HFFc6 (cell line): ENCODE results near the gene KANSL1. TPM values are rescaled to one million over a fixed set of nuclear protein-coding genes. Genes with fewer than 3 reads are reported as not detected.

Experiments used
- DNase-seq: peaks from one replicate; pipeline ENCODE4 v3.0.0-alpha.2; 2018
- H3K27ac Mint-ChIP-seq: 2 replicates; pipeline ENCODE4 v1.8.0; 2020; ENCODE audit warnings: mild to moderate bottlenecking, mixed read lengths
- H3K27me3 Mint-ChIP-seq: 2 replicates; pipeline ENCODE4 v1.8.0; 2021; ENCODE audit warnings: mild to moderate bottlenecking, moderate library complexity, mixed read lengths; ENCODE audit not compliant: insufficient read depth
- H3K36me3 Mint-ChIP-seq: 2 replicates; pipeline ENCODE4 v1.8.0; 2021; ENCODE audit warnings: low read depth, mixed read lengths
- H3K4me1 Mint-ChIP-seq: 2 replicates; pipeline ENCODE4 v1.8.0; 2020; ENCODE audit warnings: low read depth, mixed read lengths
- H3K4me3 Mint-ChIP-seq: 2 replicates; pipeline ENCODE4 v1.8.0; 2020; ENCODE audit warnings: mild to moderate bottlenecking, moderate library complexity, mixed read lengths
- H3K9me3 Mint-ChIP-seq: 2 replicates; pipeline ENCODE4 v1.8.0; 2020; ENCODE audit warnings: mild to moderate bottlenecking, mixed read lengths
- total RNA-seq, 6 experiments: library from RNA; stranded (reverse); fragmentation: NEBNext Ultra II Directional; extraction: Animal tissue kit (Norgen Biotek cat#: 25700); gene quantifications; 2 replicates in 1 of 6; 3 replicates in 5 of 6; pipeline ENCODE4 v1.2.3, GENCODE V29; 2021
- TF ChIP-seq, protein P1 (sequence below): fragments of 200-600 bp; sonication (generic); IDR thresholded peaks from 2 replicates; pipeline ENCODE4 v1.5.0; 2021; ENCODE audit warnings: antibody characterized with exemption, mild to moderate bottlenecking

Gene KANSL1
- total RNA-seq, 6 experiments from 2014 or later, result 23.8 to 33.0 (median 27.7) TPM

DNA sequence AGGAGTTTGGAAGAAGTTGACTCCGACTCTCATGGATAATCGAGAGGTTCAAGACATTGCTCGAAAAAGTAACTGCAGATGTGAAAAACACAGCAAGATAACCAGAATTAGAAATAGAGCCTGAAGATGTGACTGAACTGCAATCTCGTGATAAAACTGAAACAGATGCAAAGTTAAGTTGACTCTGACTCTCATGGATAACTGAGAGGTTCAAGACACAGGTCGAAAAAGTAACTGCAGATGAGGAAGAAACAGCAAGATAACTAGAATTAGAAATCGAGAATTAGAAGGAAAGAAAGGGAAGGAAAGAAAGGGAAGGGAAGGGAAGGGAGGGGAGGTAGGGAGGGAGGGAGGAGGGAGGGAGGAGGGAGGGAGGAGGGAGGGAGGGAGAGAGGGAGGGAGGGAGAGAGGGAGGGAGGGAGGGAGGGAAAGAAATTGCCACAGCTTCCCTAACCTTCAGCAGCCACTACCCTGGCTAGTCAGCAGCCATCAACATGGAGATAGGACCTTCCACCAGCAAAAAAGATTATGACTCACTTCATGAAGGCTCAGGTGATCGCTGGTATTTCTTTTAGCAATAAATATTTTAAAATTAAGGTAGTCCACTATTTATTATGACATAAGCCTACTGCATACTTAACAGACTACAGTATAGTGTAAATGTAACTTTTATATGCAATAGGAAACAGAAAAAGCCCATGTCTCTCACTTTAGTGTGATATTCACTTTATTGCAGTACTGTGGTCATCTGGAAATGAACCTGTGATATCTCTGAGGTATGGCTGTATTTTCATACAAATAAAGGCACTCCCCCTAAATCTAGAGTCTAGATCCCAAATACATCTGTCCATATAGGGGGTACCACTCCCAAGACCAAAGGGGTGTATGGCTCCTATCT lies 68.3 kb downstream of the KANSL1 start:
- peak overlapping the region; percentile 50; the same call in 1 of the 2 replicates for H3K27ac Mint-ChIP-seq
- TF ChIP-seq, protein P1, sequence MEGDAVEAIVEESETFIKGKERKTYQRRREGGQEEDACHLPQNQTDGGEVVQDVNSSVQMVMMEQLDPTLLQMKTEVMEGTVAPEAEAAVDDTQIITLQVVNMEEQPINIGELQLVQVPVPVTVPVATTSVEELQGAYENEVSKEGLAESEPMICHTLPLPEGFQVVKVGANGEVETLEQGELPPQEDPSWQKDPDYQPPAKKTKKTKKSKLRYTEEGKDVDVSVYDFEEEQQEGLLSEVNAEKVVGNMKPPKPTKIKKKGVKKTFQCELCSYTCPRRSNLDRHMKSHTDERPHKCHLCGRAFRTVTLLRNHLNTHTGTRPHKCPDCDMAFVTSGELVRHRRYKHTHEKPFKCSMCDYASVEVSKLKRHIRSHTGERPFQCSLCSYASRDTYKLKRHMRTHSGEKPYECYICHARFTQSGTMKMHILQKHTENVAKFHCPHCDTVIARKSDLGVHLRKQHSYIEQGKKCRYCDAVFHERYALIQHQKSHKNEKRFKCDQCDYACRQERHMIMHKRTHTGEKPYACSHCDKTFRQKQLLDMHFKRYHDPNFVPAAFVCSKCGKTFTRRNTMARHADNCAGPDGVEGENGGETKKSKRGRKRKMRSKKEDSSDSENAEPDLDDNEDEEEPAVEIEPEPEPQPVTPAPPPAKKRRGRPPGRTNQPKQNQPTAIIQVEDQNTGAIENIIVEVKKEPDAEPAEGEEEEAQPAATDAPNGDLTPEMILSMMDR, result no peak
- DNase-seq, result no peak

DNA sequence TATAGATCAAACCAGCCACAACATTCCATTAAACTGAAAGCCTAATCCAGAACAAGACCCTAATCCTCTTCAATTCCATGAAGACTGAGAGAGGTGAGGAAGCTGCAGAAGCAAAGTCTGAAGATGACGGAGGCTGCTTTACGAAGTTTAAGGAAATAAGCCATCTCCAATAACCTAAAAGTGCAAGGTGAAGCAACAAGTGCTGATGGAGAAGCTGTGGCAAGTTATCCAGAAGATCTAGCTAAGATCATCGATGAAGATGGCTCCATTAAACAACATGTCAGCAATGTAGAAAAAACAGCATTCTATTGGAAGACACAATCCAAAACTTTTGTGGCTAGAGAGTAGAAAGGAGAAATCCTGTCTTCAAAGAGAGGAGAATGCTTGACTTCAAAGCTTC lies 69.6 kb downstream of the KANSL1 start:
- DNase-seq, result no peak
- H3K36me3 Mint-ChIP-seq, result peaks cover 8% of the 10 kb centered on the region
- H3K9me3 Mint-ChIP-seq, result no peaks in the 10 kb centered on the region
- no peak overlapping the region for H3K27ac Mint-ChIP-seq
- H3K4me1 Mint-ChIP-seq, result peaks cover 67% of the 10 kb centered on the region
- TF ChIP-seq, protein P1, result no peak
- H3K27me3 Mint-ChIP-seq, result no peaks in the 10 kb centered on the region
- no peak overlapping the region for H3K4me3 Mint-ChIP-seq

More for the DNA sequence above, 68.3 kb downstream of the KANSL1 start:
- Mint-ChIP-seq H3K27me3 (no peaks in the 10 kb centered on the region), H3K4me3 (no peak overlapping the region), H3K4me1 (peaks cover 69% of the 10 kb centered on the region), H3K9me3 (no peaks in the 10 kb centered on the region), H3K36me3 (peaks cover 8% of the 10 kb centered on the region)

DNA sequence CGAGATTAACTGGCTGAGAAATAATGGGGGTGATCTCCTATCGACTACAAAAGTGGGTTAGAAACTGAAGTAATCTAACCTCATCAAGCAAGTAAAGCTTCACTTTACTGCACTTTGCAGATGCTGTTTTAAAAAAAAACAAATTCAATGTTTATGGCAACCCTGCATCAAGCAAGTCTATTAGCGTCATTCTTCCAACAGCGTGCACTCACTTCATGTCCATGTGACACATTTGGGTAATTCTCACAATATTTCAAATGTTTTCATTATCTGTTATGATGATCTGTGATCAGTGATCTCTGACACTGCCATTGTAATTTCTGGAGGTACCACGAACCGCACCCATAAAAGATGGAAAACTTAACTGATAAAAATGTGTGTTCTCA lies 70.8 kb downstream of the KANSL1 start:
- no peak for DNase-seq
- Mint-ChIP-seq H3K36me3 (peaks cover 8% of the 10 kb centered on the region), H3K27me3 (no peaks in the 10 kb centered on the region), H3K4me3 (no peak overlapping the region), H3K9me3 (no peaks in the 10 kb centered on the region), H3K4me1 (peaks cover 66% of the 10 kb centered on the region), H3K27ac (no peak overlapping the region)
- TF ChIP-seq, protein P1, result no peak

DNA sequence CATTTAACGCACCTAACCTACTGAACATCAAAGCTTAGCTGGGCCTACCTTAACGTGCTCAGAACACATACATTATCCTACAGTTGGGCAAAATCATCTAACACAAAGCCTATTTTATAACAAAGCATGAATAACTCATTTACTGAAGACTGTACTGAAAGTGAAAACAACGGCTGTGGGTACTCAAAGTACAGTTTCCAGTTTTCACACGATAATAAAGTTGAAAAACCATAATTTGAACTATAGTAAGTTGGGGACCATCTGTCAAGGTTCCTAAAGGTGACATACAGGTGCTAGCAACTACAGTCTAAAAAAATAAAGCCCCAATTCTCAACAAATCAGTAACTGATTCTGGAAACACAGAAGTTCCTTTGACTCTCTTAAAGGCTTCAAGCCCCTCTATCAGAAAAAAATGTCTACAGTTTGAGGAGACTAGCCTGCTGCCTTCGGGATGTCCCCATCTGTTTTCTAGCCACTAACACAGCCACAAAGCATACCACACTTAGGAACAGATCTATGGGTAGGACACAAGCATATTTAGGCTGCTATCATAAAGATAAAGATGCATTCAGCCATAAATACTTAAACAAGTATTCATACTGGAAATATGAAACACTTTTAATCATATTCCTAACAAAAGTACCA lies 71.3 kb downstream of the KANSL1 start:
- Mint-ChIP-seq H3K4me1 (peaks cover 63% of the 10 kb centered on the region), H3K36me3 (peaks cover 8% of the 10 kb centered on the region), H3K4me3 (no peak overlapping the region), H3K27ac (no peak overlapping the region), H3K27me3 (no peaks in the 10 kb centered on the region), H3K9me3 (no peaks in the 10 kb centered on the region)
- no peak for DNase-seq
- TF ChIP-seq, protein P1, result no peak

DNA sequence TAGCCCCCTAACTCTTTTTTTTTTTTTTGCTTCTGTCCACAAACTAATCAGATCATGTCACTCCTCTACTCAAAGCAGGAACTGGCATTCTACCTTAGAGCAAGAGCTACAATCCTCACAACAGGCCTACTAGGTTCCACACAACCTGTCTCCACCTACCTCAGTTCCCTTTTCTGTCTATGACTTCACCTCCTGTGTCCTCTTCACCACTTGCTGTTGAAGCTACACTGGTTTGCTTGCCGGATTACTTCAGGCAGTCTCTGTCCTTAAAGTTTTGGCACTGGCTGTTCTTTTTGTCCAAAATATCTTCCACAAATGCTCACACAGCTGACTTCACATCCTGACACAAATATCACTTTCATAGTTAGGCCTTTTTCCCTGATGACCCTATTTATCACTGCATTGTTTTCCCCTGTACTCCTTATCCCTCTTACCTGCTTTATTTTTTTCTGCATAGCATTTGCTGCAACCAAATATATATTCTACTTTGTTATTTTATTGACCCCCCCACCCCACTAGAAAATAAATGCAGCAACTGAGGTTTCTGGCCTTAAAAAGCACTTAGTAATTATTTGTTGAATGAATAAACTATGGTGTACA lies 72.0 kb downstream of the KANSL1 start:
- Mint-ChIP-seq H3K27ac (no peak overlapping the region), H3K27me3 (no peaks in the 10 kb centered on the region), H3K9me3 (no peaks in the 10 kb centered on the region), H3K36me3 (peaks cover 8% of the 10 kb centered on the region), H3K4me3 (no peak overlapping the region), H3K4me1 (peaks cover 56% of the 10 kb centered on the region)
- TF ChIP-seq, protein P1, result no peak
- no peak for DNase-seq
